Lung (tissue), 12 donors: ENCODE measurements around the gene MAMDC4. TPM values are rescaled to one million over a fixed set of nuclear protein-coding genes. Genes with fewer than 3 reads are reported as not detected.
"Not testable (repeated sequence)": the region's sequence is repeated elsewhere in the genome, so short reads cannot be mapped to it uniquely, and the experiment has no call there.

ENCODE experiments used
- ATAC-seq: fragments of 200-7000 bp; cut with Tn5 transposase; one replicate; pipeline ENCODE4 v1.9.1; 2020; ENCODE audit warnings: moderate number of reproducible peaks; ENCODE audit not compliant: insufficient read depth, low FRiP score
- DNase-seq, 3 donors: peaks; one replicate each; pipeline ENCODE4 v3.0.0-alpha.2; 2013 to 2017
- H3K27ac ChIP-seq, 2 donors: one replicate each; pipeline ENCODE4 v1.5.1; 2013; ENCODE audit warnings: mild to moderate bottlenecking in 2 of 2, moderate library complexity in 2 of 2, control low read depth in 1 of 2, inconsistent platforms in 1 of 2, low read depth in 1 of 2, low read length in 1 of 2
- H3K27me3 ChIP-seq, 3 donors: one replicate each; pipeline ENCODE4 v1.5.1; 2013; ENCODE audit warnings: low read length in 2 of 3; ENCODE audit not compliant: control insufficient read depth in 3 of 3, insufficient read depth in 3 of 3
- H3K36me3 ChIP-seq, 4 donors: one replicate each; pipeline ENCODE4 v1.5.1; 2013; ENCODE audit warnings: low read length in 4 of 4, mild to moderate bottlenecking in 1 of 4, moderate library complexity in 1 of 4; ENCODE audit not compliant: control insufficient read depth in 4 of 4, insufficient read depth in 4 of 4
- H3K4me1 ChIP-seq, 5 donors: one replicate each; pipeline ENCODE4 v1.5.1; 2013; ENCODE audit warnings: low read length in 5 of 5, mild to moderate bottlenecking in 2 of 5, moderate library complexity in 1 of 5; ENCODE audit not compliant: control insufficient read depth in 5 of 5, insufficient read depth in 5 of 5
- H3K4me3 ChIP-seq: one replicate; pipeline ENCODE4 v1.5.1; 2013; ENCODE audit warnings: mild to moderate bottlenecking, control low read depth, moderate library complexity
- H3K9ac ChIP-seq, 2 donors: one replicate each; pipeline ENCODE4 v1.5.1; 2013; ENCODE audit warnings: low read length in 2 of 2, control low read depth in 1 of 2; ENCODE audit not compliant: insufficient read depth in 1 of 2
- H3K9me3 ChIP-seq, 4 donors: one replicate each; pipeline ENCODE4 v1.5.1; 2013; ENCODE audit warnings: low read length in 3 of 4, mild to moderate bottlenecking in 1 of 4, moderate library complexity in 1 of 4; ENCODE audit not compliant: control insufficient read depth in 4 of 4, insufficient read depth in 3 of 4
- WGBS, 2 donors: extraction: QIAGEN DNeasy Blood & Tissue Kit; methylation state at CpG; one replicate each; pipeline ENCODE4 v1.1.7; 2013; 5-methylcytosine and 5-hydroxymethylcytosine counted together
- polyA plus RNA-seq, 2 donors: library from polyadenylated mRNA; stranded (reverse); fragments of 200-250 nt; gene quantifications; one replicate each; pipeline ENCODE4 v1.2.1, GENCODE V29; 2013
- total RNA-seq, 2 donors: library from RNA; depleted of rRNA in 1 of 2; stranded (reverse); fragments of >200 nt in 1 of 2; gene quantifications; one replicate each; pipeline ENCODE4 v1.2.1, GENCODE V29; 2014 to 2021
- TF ChIP-seq, protein P1 (sequence below): IDR thresholded peaks from 2 replicates; pipeline ENCODE4 v1.5.1; 2012; ENCODE audit warnings: mild to moderate bottlenecking; ENCODE audit errors: control extremely low read depth, extremely low read depth
- donor health status: control.
- donor health status: control.
- donor health status: Bipolar disorder and iron deficiency.
- donor health status: healthy.
- donor health status: DM: yes; HTN: yes; CAD: no.

MAMDC4 gene
- total and polyA plus RNA-seq, 4 donors: 5.6 to 13.2 (median 7.1) TPM

DNA sequence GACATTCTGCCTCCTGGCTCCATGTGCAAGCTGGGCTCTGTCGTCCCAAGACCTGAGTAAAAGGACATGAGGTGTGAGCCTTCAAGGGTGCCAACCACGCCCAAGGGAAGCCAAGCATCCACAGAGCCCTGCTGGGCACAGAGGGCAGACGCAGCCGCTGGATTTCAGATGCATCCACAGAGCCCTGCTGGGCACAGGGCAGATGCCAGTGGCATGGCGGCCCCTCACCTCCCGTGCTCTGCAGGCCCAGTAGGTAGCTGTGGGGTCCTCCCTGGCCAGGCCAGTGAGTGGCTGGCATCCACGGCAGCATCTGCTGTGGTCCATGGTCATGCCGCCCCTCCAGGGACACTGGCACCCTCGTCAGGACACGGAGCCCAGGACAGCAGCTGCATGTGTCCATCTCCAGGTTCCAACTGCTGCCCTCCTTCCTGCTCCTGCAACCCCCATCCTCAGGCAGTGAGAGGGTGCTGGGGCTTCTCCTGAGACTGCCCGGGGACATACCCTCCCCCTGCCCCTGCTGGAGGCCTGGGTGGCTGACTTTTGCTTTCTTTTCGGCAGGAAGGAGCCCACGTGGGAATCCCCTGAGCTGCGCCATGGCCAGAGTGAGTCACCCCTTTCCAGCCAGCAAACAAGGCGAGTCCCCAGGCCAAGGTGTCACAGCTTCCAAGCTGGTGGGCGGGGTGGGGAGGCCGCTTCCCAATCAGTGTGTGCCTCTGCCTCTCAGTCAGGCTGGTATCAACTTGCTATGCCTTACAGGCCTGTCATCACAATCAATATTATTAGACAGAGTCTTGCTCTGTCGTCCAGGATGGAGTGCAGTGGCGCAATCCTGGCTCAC lies 30.2 kb downstream of the MAMDC4 start:
- H3K9me3 ChIP-seq: no peaks in the 10 kb centered on the region
- TF ChIP-seq, protein P1, sequence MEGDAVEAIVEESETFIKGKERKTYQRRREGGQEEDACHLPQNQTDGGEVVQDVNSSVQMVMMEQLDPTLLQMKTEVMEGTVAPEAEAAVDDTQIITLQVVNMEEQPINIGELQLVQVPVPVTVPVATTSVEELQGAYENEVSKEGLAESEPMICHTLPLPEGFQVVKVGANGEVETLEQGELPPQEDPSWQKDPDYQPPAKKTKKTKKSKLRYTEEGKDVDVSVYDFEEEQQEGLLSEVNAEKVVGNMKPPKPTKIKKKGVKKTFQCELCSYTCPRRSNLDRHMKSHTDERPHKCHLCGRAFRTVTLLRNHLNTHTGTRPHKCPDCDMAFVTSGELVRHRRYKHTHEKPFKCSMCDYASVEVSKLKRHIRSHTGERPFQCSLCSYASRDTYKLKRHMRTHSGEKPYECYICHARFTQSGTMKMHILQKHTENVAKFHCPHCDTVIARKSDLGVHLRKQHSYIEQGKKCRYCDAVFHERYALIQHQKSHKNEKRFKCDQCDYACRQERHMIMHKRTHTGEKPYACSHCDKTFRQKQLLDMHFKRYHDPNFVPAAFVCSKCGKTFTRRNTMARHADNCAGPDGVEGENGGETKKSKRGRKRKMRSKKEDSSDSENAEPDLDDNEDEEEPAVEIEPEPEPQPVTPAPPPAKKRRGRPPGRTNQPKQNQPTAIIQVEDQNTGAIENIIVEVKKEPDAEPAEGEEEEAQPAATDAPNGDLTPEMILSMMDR: no peak
- 40 to 48% methylated on average over 19 of the region's 19 CpGs for WGBS, 2 donors
- ATAC-seq (no peak), DNase-seq (no peak)
- peak overlapping the region in 1 of 2 donors; percentile 57 for H3K27ac ChIP-seq
- H3K4me3 ChIP-seq: no peak overlapping the region
- H3K4me1 ChIP-seq: peaks cover 0 to 14% (median 0%) of the 10 kb centered on the region in 5 donors
- H3K36me3 ChIP-seq: no peaks in the 10 kb centered on the region
- H3K27me3 ChIP-seq: no peaks in the 10 kb centered on the region
- H3K9ac ChIP-seq: no peak overlapping the region

DNA sequence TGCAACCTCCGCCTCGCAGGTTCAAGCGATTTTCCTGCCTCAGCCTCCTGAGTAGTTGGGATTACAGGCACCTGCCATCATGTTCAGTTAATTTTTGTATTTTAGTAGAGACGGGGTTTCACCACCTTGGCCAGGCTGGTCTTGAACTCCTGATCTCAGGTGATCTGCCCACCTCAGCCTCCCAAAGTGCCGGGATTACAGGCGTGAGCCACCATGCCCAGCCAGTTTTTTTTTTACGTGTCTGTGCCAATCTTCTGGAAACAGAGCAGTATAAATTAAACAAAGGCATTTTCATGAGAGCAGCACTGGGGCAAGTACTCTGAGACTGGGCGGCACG lies 30.8 kb downstream of the MAMDC4 start:
- WGBS, 2 donors: 76 to 81% methylated on average over 9 of the region's 9 CpGs
- H3K9ac ChIP-seq, DNase-seq, H3K9me3 ChIP-seq, H3K36me3 ChIP-seq, ATAC-seq, H3K4me3 ChIP-seq, H3K27me3 ChIP-seq: not testable (repeated sequence)
- Histone ChIP-seq H3K4me1 (peaks cover 0 to 15% (median 0%) of the 10 kb centered on the region in 5 donors), H3K27ac (peak overlapping the region in 1 of 2 donors; percentile 19)

DNA sequence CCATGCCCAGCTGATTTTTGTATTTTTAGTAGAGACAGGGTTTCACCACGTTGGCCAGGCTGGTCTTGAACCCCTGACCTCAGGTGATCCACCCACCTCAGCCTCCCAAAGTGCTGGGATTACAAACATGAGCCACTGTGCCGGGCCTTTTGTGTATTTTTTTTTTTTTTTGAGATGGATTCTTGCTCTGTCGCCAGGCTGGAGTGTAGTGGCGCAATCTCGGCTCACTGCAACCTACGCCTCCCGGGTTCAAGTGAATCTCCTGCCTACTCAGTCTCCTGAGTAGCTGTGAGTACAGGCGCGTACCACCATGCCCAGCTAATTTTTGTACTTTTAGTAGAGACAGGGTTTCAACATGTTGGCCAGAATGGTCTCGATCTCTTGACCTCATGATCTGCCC lies 31.5 kb downstream of the MAMDC4 start:
- peaks cover 0 to 15% (median 0%) of the 10 kb centered on the region in 5 donors for H3K4me1 ChIP-seq
- not testable (repeated sequence) for ATAC-seq, DNase-seq, H3K27ac ChIP-seq, H3K27me3 ChIP-seq, H3K9me3 ChIP-seq, H3K9ac ChIP-seq, H3K36me3 ChIP-seq, H3K4me3 ChIP-seq
- WGBS, 2 donors: 70 to 89% methylated on average over 10 of the region's 10 CpGs

DNA sequence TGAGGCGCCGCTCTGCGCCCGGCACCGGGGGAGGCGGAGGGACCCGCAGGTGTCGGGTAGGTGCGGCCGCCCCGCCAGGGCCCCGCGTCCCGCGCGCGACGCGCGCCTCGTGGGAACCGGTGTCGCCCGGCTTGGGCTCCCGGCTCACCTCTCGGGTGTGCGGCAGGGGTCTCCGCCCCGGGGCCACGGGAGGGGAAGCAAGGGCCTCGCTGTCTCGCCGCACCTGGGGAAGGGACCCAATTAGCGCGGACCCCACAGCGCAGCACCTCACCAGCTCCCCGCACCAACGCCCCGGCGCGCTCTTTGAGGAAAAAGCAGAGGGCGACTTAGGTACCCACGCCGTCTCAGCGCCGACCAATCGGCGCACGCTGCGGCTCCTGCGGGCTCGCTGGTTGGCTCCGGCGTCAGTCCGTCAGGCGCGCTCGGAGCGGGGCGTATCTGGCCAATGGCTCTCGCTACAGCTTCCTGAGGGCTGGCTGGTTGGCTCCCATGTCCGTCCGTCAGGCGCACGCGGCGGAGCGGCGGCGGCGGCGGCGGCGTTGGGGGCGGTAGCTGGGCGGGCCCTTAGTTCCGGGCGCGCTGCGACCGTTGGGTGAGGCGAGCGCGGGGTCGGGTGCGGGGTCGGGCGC lies 33.9 kb downstream of the MAMDC4 start, which contains the start of gene TRAF2:
Gene TRAF2, plus strand, starts transcription at position 567 of the 629 bp plus-strand sequence. CDS start 12,225 bp downstream, outside the sequence.
- peak within 1 kb of the TSS; percentile 87 for H3K4me3 ChIP-seq
- ATAC-seq: peak; percentile 99
- no peaks in the 10 kb centered on the region for H3K27me3 ChIP-seq
- WGBS, 2 donors: 0% methylated on average over 71 to 88 of the region's 88 CpGs
- H3K4me1 ChIP-seq: peaks cover 0 to 15% (median 0%) of the 10 kb centered on the region in 5 donors
- H3K27ac ChIP-seq: peak within 1 kb of the TSS; percentile 86 to 88
- peak; percentile 97 to 99 (median 98) for DNase-seq
- peaks cover 0 to 2% (median 1%) of the 10 kb centered on the region in 4 donors for H3K36me3 ChIP-seq
- TF ChIP-seq, protein P1: no peak
- no peaks in the 10 kb centered on the region for H3K9me3 ChIP-seq
- H3K9ac ChIP-seq: peak within 1 kb of the TSS in 1 of 2 donors; percentile 55
